Esophagus squamous epithelium (tissue), 4 donors: ENCODE results near the gene CNOT6.

ENCODE experiments used
- POLR2A ChIP-seq, 4 donors: fragments of 450-650 bp; IDR thresholded peaks; one replicate each; pipeline ENCODE4 v1.6.1; 2017; ENCODE audit warnings: antibody characterized with exemption in 4 of 4, mild to moderate bottlenecking in 4 of 4, moderate library complexity in 3 of 4
- TF ChIP-seq, protein P1 (sequence below), 6 experiments: fragments of 450-650 bp in 4 of 6; fragments of 200-600 bp in 2 of 6; sonication (generic) in 2 of 6; IDR thresholded peaks; one replicate each; pipeline ENCODE4 v1.5.1; 2016 to 2019; ENCODE audit warnings: antibody characterized with exemption in 6 of 6, mild to moderate bottlenecking in 4 of 6, moderate library complexity in 4 of 6

DNA sequence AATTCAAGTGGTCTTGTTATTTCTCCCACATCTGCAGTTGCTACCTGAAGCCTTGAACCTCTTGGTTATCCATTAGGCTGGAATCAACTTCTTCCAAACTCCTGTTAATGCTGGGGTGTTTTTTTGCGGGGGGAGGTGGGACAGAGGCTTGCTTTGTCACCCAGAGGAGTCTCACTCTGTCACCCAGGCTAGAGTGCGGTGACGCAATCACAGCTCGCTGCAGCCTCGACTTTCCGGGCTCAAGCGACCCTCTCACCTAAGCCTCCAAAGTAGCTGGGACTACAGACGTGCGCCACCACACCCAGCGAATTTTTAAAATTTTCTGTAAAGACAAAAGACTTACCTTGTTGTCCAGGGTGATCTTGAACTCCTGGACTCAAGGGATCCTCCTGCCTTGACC, 92.7 kb downstream of the CNOT6 start:
- TF ChIP-seq, protein P1, sequence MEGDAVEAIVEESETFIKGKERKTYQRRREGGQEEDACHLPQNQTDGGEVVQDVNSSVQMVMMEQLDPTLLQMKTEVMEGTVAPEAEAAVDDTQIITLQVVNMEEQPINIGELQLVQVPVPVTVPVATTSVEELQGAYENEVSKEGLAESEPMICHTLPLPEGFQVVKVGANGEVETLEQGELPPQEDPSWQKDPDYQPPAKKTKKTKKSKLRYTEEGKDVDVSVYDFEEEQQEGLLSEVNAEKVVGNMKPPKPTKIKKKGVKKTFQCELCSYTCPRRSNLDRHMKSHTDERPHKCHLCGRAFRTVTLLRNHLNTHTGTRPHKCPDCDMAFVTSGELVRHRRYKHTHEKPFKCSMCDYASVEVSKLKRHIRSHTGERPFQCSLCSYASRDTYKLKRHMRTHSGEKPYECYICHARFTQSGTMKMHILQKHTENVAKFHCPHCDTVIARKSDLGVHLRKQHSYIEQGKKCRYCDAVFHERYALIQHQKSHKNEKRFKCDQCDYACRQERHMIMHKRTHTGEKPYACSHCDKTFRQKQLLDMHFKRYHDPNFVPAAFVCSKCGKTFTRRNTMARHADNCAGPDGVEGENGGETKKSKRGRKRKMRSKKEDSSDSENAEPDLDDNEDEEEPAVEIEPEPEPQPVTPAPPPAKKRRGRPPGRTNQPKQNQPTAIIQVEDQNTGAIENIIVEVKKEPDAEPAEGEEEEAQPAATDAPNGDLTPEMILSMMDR (IDR thresholded peaks at IDR 0.05): no peak
- TF ChIP-seq POLR2A (IDR thresholded peaks at IDR 0.05): no peak
